ENCODE results near the gene S100A1.
"Not testable (repeated sequence)": the region's sequence is repeated elsewhere in the genome, so short reads cannot be mapped to it uniquely, and the experiment has no call there.

S100A1 gene

GRCh38 chr1:153630384-153630783 is 2.1 kb downstream of the S100A1 start:
- no peak for DNase-seq (ENCODE audit: low read depth in 1 of 2, low spot score in 1 of 2)

DNA sequence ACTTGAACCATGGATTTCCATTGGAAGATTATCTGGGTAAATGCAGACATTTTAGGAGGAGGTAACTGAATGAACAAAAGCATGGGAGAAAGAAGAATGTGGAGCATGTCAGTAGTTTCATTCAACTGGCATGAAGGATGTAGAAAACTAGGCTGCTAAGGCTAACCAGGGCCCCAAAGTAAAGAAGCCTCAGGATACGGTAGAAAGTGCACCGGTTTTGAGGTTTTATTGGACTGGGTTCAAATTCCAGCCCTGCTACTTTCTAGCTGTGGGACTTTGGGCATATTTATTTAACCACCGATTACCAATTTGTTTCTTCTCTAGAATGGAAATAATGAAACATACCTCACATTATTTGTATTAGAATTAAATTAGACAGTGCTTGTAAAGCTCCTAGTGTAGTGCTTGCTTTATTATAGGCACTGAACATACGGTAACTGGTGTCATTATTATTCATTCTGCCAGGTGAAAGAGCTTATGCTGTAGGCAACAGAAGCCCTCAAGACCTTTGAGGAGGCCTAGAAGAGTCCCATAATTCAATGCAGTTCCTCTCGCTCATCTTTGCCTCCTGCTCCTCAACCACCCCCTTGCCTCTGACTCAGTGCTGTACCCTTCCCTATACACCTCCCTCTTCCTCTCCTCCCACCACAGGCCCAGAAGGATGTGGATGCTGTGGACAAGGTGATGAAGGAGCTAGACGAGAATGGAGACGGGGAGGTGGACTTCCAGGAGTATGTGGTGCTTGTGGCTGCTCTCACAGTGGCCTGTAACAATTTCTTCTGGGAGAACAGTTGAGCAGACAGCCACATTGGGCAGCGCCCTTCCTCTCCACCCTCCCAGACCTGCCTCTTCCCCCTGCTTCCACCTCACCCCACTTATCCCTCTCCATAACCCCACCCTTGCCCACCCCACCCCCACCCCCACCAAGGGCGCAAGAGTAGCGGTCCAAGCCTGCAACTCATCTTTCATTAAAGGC is 3.1 kb downstream of the S100A1 start:
- DNase-seq (ENCODE audit: low read depth in 1 of 2, low spot score in 1 of 2): no peak

GRCh38 chr1:153633161-153633753 is 5.0 kb downstream of the S100A1 start:
- DNase-seq (ENCODE audit: low read depth in 1 of 2, low spot score in 1 of 2): no peak

- peak; percentile 90 to 92 for DNase-seq (ENCODE audit: low read depth in 1 of 2, low spot score in 1 of 2)
Measured at GRCh38 chr1:153633754-153634665, 5.8 kb downstream of the S100A1 start, which contains the start of gene CHTOP. TSS of gene CHTOP (plus strand) at chr1:153634066. CDS start at chr1:153636589, 2,523 bp downstream.

GRCh38 chr1:153635872-153636271 is 7.6 kb downstream of the S100A1 start:
- DNase-seq (ENCODE audit: low read depth in 1 of 2, low spot score in 1 of 2): no peak

GRCh38 chr1:153636312-153636711 is 8.1 kb downstream of the S100A1 start:
- DNase-seq (ENCODE audit: low read depth in 1 of 2, low spot score in 1 of 2): no peak

GRCh38 chr1:153638261-153638660 is 10.0 kb downstream of the S100A1 start:
- no peak for DNase-seq (ENCODE audit: low read depth in 1 of 2, low spot score in 1 of 2)

- DNase-seq (ENCODE audit: low read depth in 1 of 2, low spot score in 1 of 2): no peak
Measured at GRCh38 chr1:153639280-153639679, 11.0 kb downstream of the S100A1 start.

DNA sequence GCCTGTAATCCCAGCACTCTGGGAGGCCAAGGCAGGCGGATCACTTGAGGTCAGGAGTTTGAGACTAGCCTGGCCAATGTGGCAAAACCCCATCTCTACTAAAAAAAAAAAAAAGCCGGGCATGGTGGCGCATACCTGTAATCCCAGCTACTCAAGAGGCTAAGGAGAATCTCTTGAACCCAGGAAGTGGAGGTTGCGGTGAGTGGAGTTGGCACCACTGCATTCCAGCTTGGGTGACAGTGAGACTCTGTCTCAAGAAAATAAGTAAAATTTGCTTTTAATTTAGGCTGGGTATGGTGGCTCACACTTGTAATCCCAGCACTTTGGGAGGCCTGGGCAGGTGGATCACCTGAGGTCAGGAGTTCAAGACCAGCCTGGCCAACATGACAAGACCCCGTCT is 12.0 kb downstream of the S100A1 start:
- DNase-seq (ENCODE audit: low read depth in 1 of 2, low spot score in 1 of 2): not testable (repeated sequence)

DNA sequence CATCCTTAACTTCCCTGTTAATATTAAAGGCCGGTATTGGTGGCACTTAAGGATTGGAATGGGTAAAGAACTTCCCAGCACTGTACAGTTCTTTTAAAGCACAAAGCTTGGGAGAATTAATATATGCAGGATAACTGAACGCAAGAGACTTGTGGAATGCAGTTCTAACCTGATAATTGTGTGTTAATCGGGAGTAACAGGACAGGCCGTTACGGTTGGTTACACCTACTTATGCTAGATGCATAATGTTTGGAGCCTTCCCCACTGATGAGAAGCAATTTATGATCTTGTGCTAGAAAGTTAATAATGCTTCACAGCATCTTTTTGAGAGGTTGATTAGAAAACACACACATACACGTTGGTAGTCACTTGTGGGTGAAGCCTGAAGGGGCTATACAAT is 12.6 kb downstream of the S100A1 start:
- no peak for DNase-seq (ENCODE audit: low read depth in 1 of 2, low spot score in 1 of 2)

- DNase-seq (ENCODE audit: low read depth in 1 of 2, low spot score in 1 of 2): no peak
Measured at GRCh38 chr1:153642161-153642560, 13.9 kb downstream of the S100A1 start.

- no peak for DNase-seq (ENCODE audit: low read depth in 1 of 2, low spot score in 1 of 2)
Measured at GRCh38 chr1:153643100-153643499, 14.9 kb downstream of the S100A1 start.

GRCh38 chr1:153643816-153644215 is 15.6 kb downstream of the S100A1 start:
- DNase-seq (ENCODE audit: low read depth in 1 of 2, low spot score in 1 of 2): no peak

DNA sequence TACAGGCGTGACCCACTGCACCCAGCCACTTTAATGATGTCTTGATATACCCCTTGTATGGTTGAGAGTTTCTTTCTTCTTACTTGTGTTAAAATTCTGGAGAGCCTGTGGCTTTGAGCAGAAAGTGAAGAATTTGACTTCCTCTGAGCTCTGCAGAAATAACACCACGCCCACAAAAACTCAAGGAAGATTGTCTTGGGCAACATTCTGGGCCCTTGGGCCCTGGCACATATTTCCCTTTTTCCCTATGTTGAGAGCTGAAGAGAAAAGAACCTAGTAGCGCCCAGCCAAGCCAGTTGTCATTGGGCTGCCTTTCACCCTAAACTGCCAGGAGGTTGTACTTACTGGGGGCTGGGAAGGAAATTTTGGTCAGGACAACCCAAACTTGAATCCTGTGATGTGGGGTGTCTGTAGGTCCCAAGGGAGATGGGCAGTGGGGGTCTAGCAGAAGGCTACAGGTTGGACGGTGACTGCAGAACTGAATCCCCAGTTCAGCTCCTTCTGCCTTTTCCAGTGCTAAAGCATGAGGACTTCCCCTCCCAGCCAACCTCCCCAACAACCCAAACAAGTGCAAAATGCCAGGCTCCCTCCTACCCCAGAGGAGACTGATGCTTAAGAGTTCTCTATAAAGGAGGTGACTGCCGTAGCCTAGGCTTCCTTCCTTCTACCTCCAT is 18.6 kb downstream of the S100A1 start:
- DNase-seq (ENCODE audit: low read depth in 1 of 2, low spot score in 1 of 2): no peak

DNA sequence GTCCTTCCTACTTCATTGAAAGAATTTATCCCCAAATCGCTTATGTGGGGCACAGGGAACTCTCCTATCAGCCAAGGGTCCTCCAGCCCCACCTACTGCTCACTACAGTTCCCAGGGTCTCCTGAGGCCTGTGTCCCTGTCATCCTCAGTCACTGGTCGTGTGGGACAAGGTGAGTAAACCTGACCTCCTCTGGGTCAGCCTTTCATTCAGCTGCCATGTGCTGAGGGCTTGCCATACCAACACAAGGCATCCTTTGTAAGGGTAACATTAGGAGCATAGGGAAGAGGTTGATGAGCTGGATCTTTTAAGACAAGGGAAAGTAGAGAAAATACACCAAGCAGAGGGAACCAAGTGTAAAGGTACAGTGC is 19.1 kb downstream of the S100A1 start:
- no peak for DNase-seq (ENCODE audit: low read depth in 1 of 2, low spot score in 1 of 2)

- no peak for DNase-seq (ENCODE audit: low read depth in 1 of 2, low spot score in 1 of 2)
Measured at GRCh38 chr1:153648000-153648643, 19.9 kb downstream of the S100A1 start.

GRCh38 chr1:153649137-153649862 is 21.1 kb downstream of the S100A1 start:
- DNase-seq (ENCODE audit: low read depth in 1 of 2, low spot score in 1 of 2): no peak

DNA sequence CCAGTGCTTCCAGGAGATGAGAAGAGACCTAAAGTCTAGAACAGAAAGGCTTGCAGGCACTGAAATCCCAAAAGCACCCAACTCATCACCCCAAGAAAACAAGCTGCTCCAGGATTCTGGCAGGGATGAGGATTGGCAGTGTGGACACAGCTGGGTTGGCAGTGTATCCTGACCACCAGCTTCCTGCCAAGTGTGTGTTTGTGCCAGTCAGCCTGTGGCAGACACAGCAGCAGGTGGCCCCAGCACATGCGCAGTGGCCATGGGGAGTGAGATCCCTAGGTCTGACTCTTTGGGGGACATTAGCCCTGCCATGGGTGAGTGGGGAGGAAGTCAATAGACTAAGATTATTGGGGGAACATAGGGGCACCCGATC is 21.6 kb downstream of the S100A1 start:
- DNase-seq (ENCODE audit: low read depth in 1 of 2, low spot score in 1 of 2): no peak

GRCh38 chr1:153651771-153652170 is 23.5 kb downstream of the S100A1 start:
- DNase-seq (ENCODE audit: low read depth in 1 of 2, low spot score in 1 of 2): no peak
